IMR-90 (cell line): ENCODE results near the gene FAM229A.

ENCODE experiments used
- BHLHE40 ChIP-seq: fragments of 150-350 bp; IDR thresholded peaks from 2 replicates; pipeline ENCODE4 v1.6.1; 2016; ENCODE audit warnings: mild to moderate bottlenecking, low read depth, low read length
- CEBPB ChIP-seq: IDR thresholded peaks from 2 replicates; pipeline ENCODE4 v1.6.1; 2012; ENCODE audit warnings: low read depth, low read length, improper control_type of control experiment
- MXI1 ChIP-seq: IDR thresholded peaks from 2 replicates; pipeline ENCODE4 v1.6.1; 2012; ENCODE audit warnings: low read depth, mild to moderate bottlenecking, low read length, moderate library complexity, borderline replicate concordance
- RAD21 ChIP-seq: IDR thresholded peaks from 2 replicates; pipeline ENCODE4 v1.6.1; 2012; ENCODE audit warnings: low read length, improper control_type of control experiment
- RFX5 ChIP-seq: IDR thresholded peaks from 2 replicates; pipeline ENCODE4 v1.8.0; 2012; ENCODE audit warnings: low read depth, mild to moderate bottlenecking, low read length, moderate library complexity
- SMC3 ChIP-seq: fragments of 150-350 bp; IDR thresholded peaks from 2 replicates; pipeline ENCODE4 v1.6.1; 2016; ENCODE audit warnings: low read depth, mild to moderate bottlenecking, antibody characterized with exemption, low read length, moderate library complexity
- TF ChIP-seq, protein P1 (sequence below): conservative IDR thresholded peaks from 2 replicates; pipeline ENCODE4 v1.5.1; 2012; ENCODE audit warnings: mild to moderate bottlenecking, low read depth, low read length, improper control_type of control experiment
- TF ChIP-seq, protein P2 (sequence below): fragments of 150-350 bp; IDR thresholded peaks from 2 replicates; pipeline ENCODE4 v1.6.1; 2016; ENCODE audit warnings: low read depth, mild to moderate bottlenecking, low read length, moderate library complexity, borderline replicate concordance

- TF ChIP-seq SMC3, result no peak
- TF ChIP-seq, protein P1, sequence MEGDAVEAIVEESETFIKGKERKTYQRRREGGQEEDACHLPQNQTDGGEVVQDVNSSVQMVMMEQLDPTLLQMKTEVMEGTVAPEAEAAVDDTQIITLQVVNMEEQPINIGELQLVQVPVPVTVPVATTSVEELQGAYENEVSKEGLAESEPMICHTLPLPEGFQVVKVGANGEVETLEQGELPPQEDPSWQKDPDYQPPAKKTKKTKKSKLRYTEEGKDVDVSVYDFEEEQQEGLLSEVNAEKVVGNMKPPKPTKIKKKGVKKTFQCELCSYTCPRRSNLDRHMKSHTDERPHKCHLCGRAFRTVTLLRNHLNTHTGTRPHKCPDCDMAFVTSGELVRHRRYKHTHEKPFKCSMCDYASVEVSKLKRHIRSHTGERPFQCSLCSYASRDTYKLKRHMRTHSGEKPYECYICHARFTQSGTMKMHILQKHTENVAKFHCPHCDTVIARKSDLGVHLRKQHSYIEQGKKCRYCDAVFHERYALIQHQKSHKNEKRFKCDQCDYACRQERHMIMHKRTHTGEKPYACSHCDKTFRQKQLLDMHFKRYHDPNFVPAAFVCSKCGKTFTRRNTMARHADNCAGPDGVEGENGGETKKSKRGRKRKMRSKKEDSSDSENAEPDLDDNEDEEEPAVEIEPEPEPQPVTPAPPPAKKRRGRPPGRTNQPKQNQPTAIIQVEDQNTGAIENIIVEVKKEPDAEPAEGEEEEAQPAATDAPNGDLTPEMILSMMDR, result peak; percentile 43
- no peak for TF ChIP-seq CEBPB
- TF ChIP-seq, protein P2, sequence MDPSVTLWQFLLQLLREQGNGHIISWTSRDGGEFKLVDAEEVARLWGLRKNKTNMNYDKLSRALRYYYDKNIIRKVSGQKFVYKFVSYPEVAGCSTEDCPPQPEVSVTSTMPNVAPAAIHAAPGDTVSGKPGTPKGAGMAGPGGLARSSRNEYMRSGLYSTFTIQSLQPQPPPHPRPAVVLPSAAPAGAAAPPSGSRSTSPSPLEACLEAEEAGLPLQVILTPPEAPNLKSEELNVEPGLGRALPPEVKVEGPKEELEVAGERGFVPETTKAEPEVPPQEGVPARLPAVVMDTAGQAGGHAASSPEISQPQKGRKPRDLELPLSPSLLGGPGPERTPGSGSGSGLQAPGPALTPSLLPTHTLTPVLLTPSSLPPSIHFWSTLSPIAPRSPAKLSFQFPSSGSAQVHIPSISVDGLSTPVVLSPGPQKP, result no peak
- TF ChIP-seq RAD21, result no peak
- no peak for TF ChIP-seq RFX5
- no peak for TF ChIP-seq BHLHE40
- TF ChIP-seq MXI1, result no peak
Observed at GRCh38 chr1:32350785-32351398, 11.4 kb downstream of the FAM229A start.
